K562 (cell line): ENCODE measurements around the gene TTLL10. TPM values are rescaled to one million over a fixed set of nuclear protein-coding genes. Genes with fewer than 3 reads are reported as not detected.

Experiments used
- ATAC-seq: fragments of 200-7000 bp; cut with Tn5 transposase; 3 replicates; pipeline ENCODE4 v1.9.1; 2020; ENCODE audit warnings: moderate library complexity
- BruUV-seq: library from RNA; stranded (reverse); fragments of 400-500 nt; replicated peaks from 2 replicates; lab custom pipeline; 2021; lab: Mats Ljungman, UMichigan
- CTCF ChIA-PET: fragments of 300-600 bp; formaldehyde crosslinking; extraction: SDS; loops from one replicate; lab custom pipeline; 2021; ENCODE audit warnings: low intra/inter-chr PET ratio; lab: Yijun Ruan, JAX
- POLR2A ChIA-PET: fragments of 300-600, 350-650 bp; sonication (Branson Sonifier 250); formaldehyde crosslinking; extraction: SDS; loops from one replicate; lab custom pipeline; 2021; ENCODE audit warnings: antibody characterized with exemption, inconsistent platforms; lab: Yijun Ruan, JAX
- DNase-seq, 4 experiments: peaks; one replicate each; pipeline versions ENCODE4 v3.0.0 to v3.0.0-alpha.2; 2011 to 2018; ENCODE audit warnings: low spot score in 3 of 4, mixed read lengths in 3 of 4; ENCODE audit errors: extremely low read depth in 1 of 4
- FAIRE-seq: peaks from 2 replicates; lab custom pipeline; 2011; peaks lifted over from hg19 to GRCh38; lab: Jason Lieb, UNC
- H2AFZ ChIP-seq: 2 replicates; pipeline ENCODE4 v1.6.0; 2011; ENCODE audit warnings: low read depth, low read length, control low read depth, inconsistent platforms
- H3K27ac ChIP-seq: fragments of 200-600 bp; 3 replicates; pipeline ENCODE4 v1.8.0; 2011; ENCODE audit warnings: low read depth, mild to moderate bottlenecking, control low read depth, inconsistent platforms, low read length, moderate library complexity, mixed read lengths; ENCODE audit errors: extremely low read depth
- H3K27me3 ChIP-seq, 2 experiments: fragments of 300-600 bp in 1 of 2; 2 replicates in 1 of 2; 3 replicates in 1 of 2; pipeline versions ENCODE4 v1.6.0 to v1.8.0; 2011; ENCODE audit warnings: inconsistent platforms in 2 of 2, low read length in 2 of 2, mild to moderate bottlenecking in 1 of 2, mixed read lengths in 1 of 2, moderate library complexity in 1 of 2; ENCODE audit not compliant: control insufficient read depth in 2 of 2, insufficient read depth in 2 of 2
- H3K36me3 ChIP-seq: fragments of 300-600 bp; 3 replicates; pipeline ENCODE4 v1.8.0; 2011; ENCODE audit warnings: mild to moderate bottlenecking, low read length, inconsistent platforms; ENCODE audit not compliant: control insufficient read depth, insufficient read depth
- H3K4me1 ChIP-seq, 2 experiments: fragments of 200-600 bp in 1 of 2; replicated peaks in 1 of 2; 2 replicates in 1 of 2; 3 replicates in 1 of 2; pipeline versions ENCODE4 v1.5.1 to v1.8.0; 2011; ENCODE audit warnings: inconsistent platforms in 2 of 2, low read length in 2 of 2, mild to moderate bottlenecking in 1 of 2, mixed read lengths in 1 of 2, moderate library complexity in 1 of 2; ENCODE audit not compliant: control insufficient read depth in 2 of 2, insufficient read depth in 2 of 2
- H3K4me2 ChIP-seq: 2 replicates; pipeline ENCODE4 v1.6.1; 2011; ENCODE audit warnings: low read length, control low read depth, inconsistent platforms, mixed read lengths; ENCODE audit not compliant: insufficient read depth
- H3K4me3 ChIP-seq: fragments of 200-600 bp; sonication (generic), shearing (Covaris generic); 2 replicates; pipeline ENCODE4 v1.5.1; 2016; ENCODE audit warnings: control low read depth, inconsistent platforms
- H3K79me2 ChIP-seq: fragments of 200-600 bp; 3 replicates; pipeline ENCODE4 v1.8.0; 2011; ENCODE audit warnings: low read length, inconsistent platforms; ENCODE audit not compliant: control insufficient read depth, insufficient read depth
- H3K9ac ChIP-seq, 2 experiments: 2 replicates each; pipeline versions ENCODE4 v1.6.0 to v1.6.1; 2011; ENCODE audit warnings: low read depth in 2 of 2, low read length in 2 of 2, control low read depth in 1 of 2, inconsistent platforms in 1 of 2, mild to moderate bottlenecking in 1 of 2, mixed read lengths in 1 of 2; ENCODE audit not compliant: insufficient read depth in 1 of 2
- H3K9me1 ChIP-seq: one replicate; pipeline ENCODE4 v1.6.0; 2011; ENCODE audit warnings: inconsistent platforms, mild to moderate bottlenecking, low read length, moderate library complexity; ENCODE audit not compliant: control insufficient read depth, insufficient read depth
- H3K9me3 ChIP-seq: replicated peaks from 2 replicates; pipeline ENCODE4 v1.5.1; 2011; ENCODE audit warnings: low read depth, low read length, inconsistent platforms; ENCODE audit not compliant: control insufficient read depth, insufficient read depth
- H4K20me1 ChIP-seq: replicated peaks from 2 replicates; pipeline ENCODE4 v1.6.1; 2011; ENCODE audit warnings: low read length, inconsistent platforms, mixed read lengths; ENCODE audit not compliant: control insufficient read depth, insufficient read depth
- BMI1 ChIP-seq: fragments of 150-350 bp; IDR thresholded peaks from 2 replicates; pipeline ENCODE4 v1.6.1; 2014; ENCODE audit warnings: low read length
- DMBX1 ChIP-seq: fragments of 250-450 bp; sonication (Bioruptor Pico); IDR thresholded peaks from 2 replicates; pipeline ENCODE4 v1.8.0; 2022; ENCODE audit warnings: inconsistent platforms, mild to moderate bottlenecking, moderate library complexity, borderline replicate concordance
- FOXP1 ChIP-seq: sonication (generic); formaldehyde crosslinking; IDR thresholded peaks from 2 replicates; pipeline ENCODE4 v1.8.0; 2022; ENCODE audit warnings: mild to moderate bottlenecking, missing genetic modification reagents
- MECOM ChIP-seq: fragments of 250-450 bp; sonication (Bioruptor Pico); IDR thresholded peaks from 2 replicates; pipeline ENCODE4 v1.8.0; 2022; ENCODE audit warnings: inconsistent platforms
- NR2C2 ChIP-seq, 2 experiments: fragments of 200-800 bp in 1 of 2; sonication (Bioruptor generic) in 1 of 2; sonication (generic) in 1 of 2; formaldehyde crosslinking in 1 of 2; IDR thresholded peaks; 2 replicates each; pipeline versions ENCODE4 v1.6.1 to v1.8.0; 2016 to 2022; ENCODE audit warnings: mild to moderate bottlenecking in 1 of 2, missing compliant biosample characterization in 1 of 2, missing genetic modification characterization in 1 of 2, missing genetic modification reagents in 1 of 2
- NR4A1 ChIP-seq, 2 experiments: fragments of 250-450 bp in 1 of 2; fragments of 450-650 bp in 1 of 2; sonication (Bioruptor Pico) in 1 of 2; IDR thresholded peaks; 2 replicates each; pipeline versions ENCODE4 v1.4.0 to v1.6.1; 2016 to 2020; ENCODE audit warnings: mild to moderate bottlenecking in 2 of 2, missing compliant biosample characterization in 1 of 2, missing genetic modification characterization in 1 of 2, moderate library complexity in 1 of 2
- PTBP1 ChIP-seq: fragments of 200-400 bp; formaldehyde crosslinking; IDR thresholded peaks from 2 replicates; pipeline ENCODE4 v1.6.1; 2017; ENCODE audit warnings: low read depth, low read length
- RAD51 ChIP-seq: fragments of 450-650 bp; IDR thresholded peaks from 2 replicates; pipeline ENCODE4 v1.7.1; 2016; ENCODE audit warnings: low read depth, mild to moderate bottlenecking, borderline replicate concordance
- RB1 ChIP-seq: fragments of 450-650 bp; IDR thresholded peaks from 2 replicates; pipeline ENCODE4 v1.6.1; 2017; ENCODE audit warnings: low read depth, mild to moderate bottlenecking
- RFX5 ChIP-seq: IDR thresholded peaks from 2 replicates; pipeline ENCODE4 v1.6.1; 2011; ENCODE audit warnings: low read depth, mild to moderate bottlenecking, improper control_type of control experiment, low read length
- SMAD2 ChIP-seq: fragments of 150-350 bp; IDR thresholded peaks from 2 replicates; pipeline ENCODE4 v1.6.1; 2014; ENCODE audit warnings: low read depth, mild to moderate bottlenecking, low read length
- STAG1 ChIP-seq: sonication (generic); formaldehyde crosslinking; IDR thresholded peaks from 2 replicates; pipeline ENCODE4 v1.5.0; 2020; ENCODE audit warnings: missing genetic modification reagents, borderline replicate concordance
- TEAD4 ChIP-seq, 2 experiments: sonication (generic) in 1 of 2; formaldehyde crosslinking in 1 of 2; IDR thresholded peaks; 2 replicates each; pipeline versions ENCODE4 v1.6.1 to v1.8.0; 2012 to 2022; ENCODE audit warnings: borderline replicate concordance in 1 of 2, inconsistent platforms in 1 of 2, low read length in 1 of 2, mild to moderate bottlenecking in 1 of 2, missing genetic modification reagents in 1 of 2
- ZC3H11A ChIP-seq: IDR thresholded peaks from 2 replicates; pipeline ENCODE4 v1.6.1; 2012; ENCODE audit warnings: low read depth, low read length, improper control_type of control experiment
- ZNF184 ChIP-seq: sonication (generic); formaldehyde crosslinking; IDR thresholded peaks from 2 replicates; pipeline ENCODE4 v1.5.0; 2020; ENCODE audit warnings: missing genetic modification reagents
- ZNF263 ChIP-seq: sonication (generic); formaldehyde crosslinking; IDR thresholded peaks from 2 replicates; pipeline ENCODE4 v1.8.0; 2022; ENCODE audit warnings: mild to moderate bottlenecking, missing genetic modification reagents, borderline replicate concordance
- ZNF384 ChIP-seq: IDR thresholded peaks from 2 replicates; pipeline ENCODE4 v1.6.1; 2012; ENCODE audit warnings: low read depth, low read length, improper control_type of control experiment
- WGBS: fragments of 100-300 bp; shearing (Covaris generic); methylation state at CpG from one replicate; pipeline ENCODE4 v1.1.6; 2016; ENCODE audit warnings: low coverage, mixed read lengths; ENCODE audit not compliant: insufficient coverage; ENCODE audit errors: missing lambda C conversion rate; 5-methylcytosine and 5-hydroxymethylcytosine counted together
- in situ Hi-C: fragments of 300-500 bp; cut with MboI; formaldehyde crosslinking; loops from 4 replicates; pipeline ENCODE4 v1.15.0; 2018; ENCODE audit warnings: inconsistent platforms, mixed read lengths
- intact Hi-C: fragments of 100-400 bp; cut with micrococcal nuclease; formaldehyde crosslinking; loops from 2 replicates; pipeline ENCODE4 v1.14.2; 2022
- polyA plus RNA-seq, 8 experiments: library from polyadenylated mRNA; depleted of rRNA in 4 of 8; stranded (reverse) in 5 of 8; unstranded in 3 of 8; fragments of >200 nt; fragmentation: Nextera tagmentation in 2 of 8; fragmentation: Illumina TruSeq in 1 of 8; extraction: Ambion mirVana in 2 of 8; extraction: Trizol in 1 of 8; gene quantifications; 2 replicates each; pipeline versions ENCODE4 v1.2.1 to v1.2.3, GENCODE V29; 2011 to 2014; ENCODE audit warnings: inconsistent platforms in 1 of 8, missing spikeins in 1 of 8
- total RNA-seq, 7 experiments: library from RNA; depleted of rRNA in 6 of 7; stranded (reverse); fragments of >200 nt in 6 of 7; fragmentation: Illumina TruSeq in 2 of 7; extraction: Trizol in 2 of 7; gene quantifications; 2 replicates each; pipeline versions ENCODE4 v1.2.1 to v1.2.3, GENCODE V29; 2011 to 2021; ENCODE audit warnings: low replicate concordance in 1 of 7
- TF ChIP-seq, protein P1 (sequence below): sonication (generic); formaldehyde crosslinking; IDR thresholded peaks from 2 replicates; pipeline ENCODE4 v1.8.1; 2023; ENCODE audit warnings: mild to moderate bottlenecking, missing genetic modification reagents
- TF ChIP-seq, protein P2 (sequence below): fragments of 450-650 bp; IDR thresholded peaks from 2 replicates; pipeline ENCODE4 v1.6.1; 2016; ENCODE audit warnings: low read depth, mild to moderate bottlenecking, moderate library complexity

TTLL10 gene
- total and polyA plus RNA-seq, 9 of the 15 experiments (the other 6 are each of a cell fraction or from before 2014, with no cell fraction given), result not detected

GRCh38 chr1:1232208-1232795, 58.6 kb downstream of the TTLL10 start, which contains the start of gene B3GALT6:
Gene B3GALT6 (plus strand): TSS chr1:1232237. CDS start chr1:1232279, 42 bp downstream.
- peak within 1 kb of the TSS; percentile 100 for H3K4me2 ChIP-seq
- no peak for FAIRE-seq
- POLR2A ChIA-PET, result interaction anchor here (1.0 to 2.2 kb wide), 7 partner anchors 10 to 115 kb away, joined by 3 to 12 read pairs (median 4); no protein-coding TSS in a partner anchor
- peaks cover 6 to 84% of the 10 kb centered on the region in 2 experiments; a peak in 4 of 5 replicates for H3K4me1 ChIP-seq
- peak within 1 kb of the TSS; percentile 79 for H3K4me3 ChIP-seq
- H3K9me3 ChIP-seq, result peaks cover 9% of the 10 kb centered on the region
- H3K36me3 ChIP-seq, result peaks cover 44% of the 10 kb centered on the region; the same call in 2 of the 3 replicates
- H3K79me2 ChIP-seq, result peaks cover 73% of the 10 kb centered on the region
- H3K27me3 ChIP-seq, result no peaks in the 10 kb centered on the region
- 15% methylated on average over 68 of the region's 100 CpGs for WGBS
- intact Hi-C loops, result loop anchor here (5.0 kb wide), 1 partner anchor 110 kb away; no protein-coding TSS in a partner anchor
- CTCF ChIA-PET, result interaction anchor here (0.7 kb wide), 1 partner anchor 170 kb away, joined by 4 read pairs; no protein-coding TSS in a partner anchor
- in situ Hi-C loops, result no loop called here
- no TSS peak for BruUV-seq
- H3K27ac ChIP-seq, result peak within 1 kb of the TSS; percentile 96
- H3K9me1 ChIP-seq, result no peaks in the 10 kb centered on the region
- no peaks in the 10 kb centered on the region for H4K20me1 ChIP-seq
- H2AFZ ChIP-seq, result peak within 1 kb of the TSS; percentile 93
- no peak for DNase-seq
- ATAC-seq, result no peak
- H3K9ac ChIP-seq, result peak within 1 kb of the TSS; percentile 93 to 99
- TF ChIP-seq, protein P1, sequence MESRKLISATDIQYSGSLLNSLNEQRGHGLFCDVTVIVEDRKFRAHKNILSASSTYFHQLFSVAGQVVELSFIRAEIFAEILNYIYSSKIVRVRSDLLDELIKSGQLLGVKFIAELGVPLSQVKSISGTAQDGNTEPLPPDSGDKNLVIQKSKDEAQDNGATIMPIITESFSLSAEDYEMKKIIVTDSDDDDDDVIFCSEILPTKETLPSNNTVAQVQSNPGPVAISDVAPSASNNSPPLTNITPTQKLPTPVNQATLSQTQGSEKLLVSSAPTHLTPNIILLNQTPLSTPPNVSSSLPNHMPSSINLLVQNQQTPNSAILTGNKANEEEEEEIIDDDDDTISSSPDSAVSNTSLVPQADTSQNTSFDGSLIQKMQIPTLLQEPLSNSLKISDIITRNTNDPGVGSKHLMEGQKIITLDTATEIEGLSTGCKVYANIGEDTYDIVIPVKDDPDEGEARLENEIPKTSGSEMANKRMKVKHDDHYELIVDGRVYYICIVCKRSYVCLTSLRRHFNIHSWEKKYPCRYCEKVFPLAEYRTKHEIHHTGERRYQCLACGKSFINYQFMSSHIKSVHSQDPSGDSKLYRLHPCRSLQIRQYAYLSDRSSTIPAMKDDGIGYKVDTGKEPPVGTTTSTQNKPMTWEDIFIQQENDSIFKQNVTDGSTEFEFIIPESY (CRISPR knock-in tag), result no peak
- TF ChIP-seq ZNF384 (no peak), TEAD4 (IDR thresholded peaks at IDR 0.05; ENCODE audit: low read length) (no peak), TEAD4 (CRISPR knock-in tag; IDR thresholded peaks at IDR 0.05; ENCODE audit: borderline replicate concordance) (no peak), PTBP1 (no peak), FOXP1 (peak; percentile 92; the same call in 1 of the 2 replicates), ZC3H11A (no peak), ZNF184 (CRISPR knock-in tag) (no peak), RB1 (no peak; the same call in 1 of the 2 replicates), NR4A1 (CRISPR knock-in tag; IDR thresholded peaks at IDR 0.05) (no peak), NR4A1 (tag; IDR thresholded peaks at IDR 0.05) (peak; percentile 59; the same call in 1 of the 2 replicates), RFX5 (no peak), ZNF263 (CRISPR knock-in tag) (no peak), MECOM (peak; percentile 80), BMI1 (no peak), RAD51 (no peak), DMBX1 (CRISPR knock-in tag) (peak; percentile 93), NR2C2 (CRISPR knock-in tag; IDR thresholded peaks at IDR 0.05) (peak; percentile 83), NR2C2 (tag; IDR thresholded peaks at IDR 0.05) (peak; percentile 95), SMAD2 (no peak), STAG1 (CRISPR knock-in tag) (peak; percentile 47; the same call in 1 of the 2 replicates)
- TF ChIP-seq, protein P2, sequence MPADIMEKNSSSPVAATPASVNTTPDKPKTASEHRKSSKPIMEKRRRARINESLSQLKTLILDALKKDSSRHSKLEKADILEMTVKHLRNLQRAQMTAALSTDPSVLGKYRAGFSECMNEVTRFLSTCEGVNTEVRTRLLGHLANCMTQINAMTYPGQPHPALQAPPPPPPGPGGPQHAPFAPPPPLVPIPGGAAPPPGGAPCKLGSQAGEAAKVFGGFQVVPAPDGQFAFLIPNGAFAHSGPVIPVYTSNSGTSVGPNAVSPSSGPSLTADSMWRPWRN, result no peak
